T-helper 2 cell treated with Interferon-gamma antibody and Interleukin-4, amounts not matched to agents 5 μg/mL and 100 μg/mL, for 36 hours (primary cell): ENCODE measurements around the gene PGM2.
A peak's percentile ranks its signal among the peaks of the same experiment; 100 is the strongest.

Experiments used
- DNase-seq: peaks from one replicate; pipeline ENCODE4 v3.0.0; 2021; ENCODE audit warnings: low spot score
- H3K27ac Mint-ChIP-seq: one replicate; pipeline ENCODE4 v1.8.0; 2021; ENCODE audit warnings: mild to moderate bottlenecking, mixed read lengths
- H3K27me3 Mint-ChIP-seq: one replicate; pipeline ENCODE4 v1.8.0; 2021; ENCODE audit warnings: low read depth, mixed read lengths
- H3K36me3 Mint-ChIP-seq: one replicate; pipeline ENCODE4 v1.8.0; 2021; ENCODE audit warnings: low read depth, mixed read lengths
- H3K4me1 Mint-ChIP-seq: one replicate; pipeline ENCODE4 v1.8.0; 2021; ENCODE audit warnings: low read depth, mixed read lengths
- H3K4me3 Mint-ChIP-seq: one replicate; pipeline ENCODE4 v1.8.0; 2022; ENCODE audit warnings: mild to moderate bottlenecking, moderate library complexity, mixed read lengths
- H3K9me3 Mint-ChIP-seq: one replicate; pipeline ENCODE4 v1.8.0; 2021; ENCODE audit warnings: mixed read lengths

The PGM2 gene

GRCh38 chr4:37889849-37890800, 63.6 kb downstream of the PGM2 start:
- peak overlapping the region; percentile 37 for H3K4me3 Mint-ChIP-seq
- H3K27ac Mint-ChIP-seq, result no peak overlapping the region
- peaks cover 2% of the 10 kb centered on the region for H3K36me3 Mint-ChIP-seq
- peaks cover 40% of the 10 kb centered on the region for H3K4me1 Mint-ChIP-seq
- DNase-seq, result no peak
- H3K9me3 Mint-ChIP-seq, result no peaks in the 10 kb centered on the region
- peaks cover 2% of the 10 kb centered on the region for H3K27me3 Mint-ChIP-seq

GRCh38 chr4:37890801-37891259, 64.3 kb downstream of the PGM2 start, which contains the start of gene TBC1D1:
TBC1D1 (plus strand) TSS chr4:37891084; CDS start chr4:37902096, 11,012 bp downstream.
- Mint-ChIP-seq H3K4me1 (peaks cover 33% of the 10 kb centered on the region), H3K4me3 (peak within 1 kb of the TSS; percentile 86), H3K27ac (peak within 1 kb of the TSS; percentile 82), H3K9me3 (no peaks in the 10 kb centered on the region), H3K27me3 (peaks cover 2% of the 10 kb centered on the region), H3K36me3 (peaks cover 5% of the 10 kb centered on the region)
- no peak for DNase-seq

DNA sequence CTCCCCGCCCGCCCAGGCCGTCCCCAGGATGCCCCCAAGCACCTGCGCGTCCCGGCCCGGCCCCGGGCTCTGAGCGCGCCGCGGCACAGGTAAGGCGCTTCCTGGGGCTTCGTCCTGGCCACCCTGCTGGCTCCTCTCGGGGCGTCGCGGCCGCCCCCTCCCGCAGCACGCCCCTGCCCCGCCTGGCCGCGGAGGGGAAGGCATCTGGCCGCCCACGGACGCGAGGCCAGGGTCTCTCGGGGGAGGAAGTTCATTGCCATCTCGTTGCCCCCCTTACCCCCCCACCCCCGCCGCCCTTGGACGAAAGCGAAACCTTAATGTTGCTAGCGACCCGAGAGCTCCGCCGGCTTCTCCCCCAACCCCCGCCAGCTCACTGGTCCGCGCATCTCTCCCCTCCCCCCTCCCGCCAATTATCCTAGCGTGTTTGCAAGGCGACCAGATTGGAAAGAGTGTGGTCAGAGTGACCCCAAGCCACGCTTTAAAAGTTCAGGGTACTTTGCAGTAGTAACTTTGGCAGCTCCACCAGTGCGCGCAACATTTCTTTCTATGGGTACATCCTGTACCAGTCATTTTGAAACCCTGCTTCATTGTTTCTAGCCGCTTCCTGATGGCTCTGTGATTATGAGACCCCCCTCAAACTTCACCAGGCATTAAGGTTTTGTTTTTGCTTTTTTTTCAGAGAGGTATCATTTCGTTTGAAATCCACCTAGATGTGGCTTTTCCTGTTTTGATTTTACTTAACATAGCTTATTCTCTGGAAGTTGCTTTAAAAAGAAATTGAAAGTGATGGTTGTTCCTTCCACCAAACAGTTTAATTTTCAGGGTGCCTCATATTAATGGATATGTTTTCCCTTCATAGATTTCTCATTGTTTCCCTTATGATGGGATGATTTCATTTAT, 65.0 kb downstream of the PGM2 start:
- Mint-ChIP-seq H3K4me1 (peaks cover 34% of the 10 kb centered on the region), H3K27ac (peak overlapping the region; percentile 82), H3K36me3 (peaks cover 7% of the 10 kb centered on the region), H3K9me3 (no peaks in the 10 kb centered on the region), H3K27me3 (no peaks in the 10 kb centered on the region), H3K4me3 (peak overlapping the region; percentile 86)
- DNase-seq, result peak; percentile 71

DNA sequence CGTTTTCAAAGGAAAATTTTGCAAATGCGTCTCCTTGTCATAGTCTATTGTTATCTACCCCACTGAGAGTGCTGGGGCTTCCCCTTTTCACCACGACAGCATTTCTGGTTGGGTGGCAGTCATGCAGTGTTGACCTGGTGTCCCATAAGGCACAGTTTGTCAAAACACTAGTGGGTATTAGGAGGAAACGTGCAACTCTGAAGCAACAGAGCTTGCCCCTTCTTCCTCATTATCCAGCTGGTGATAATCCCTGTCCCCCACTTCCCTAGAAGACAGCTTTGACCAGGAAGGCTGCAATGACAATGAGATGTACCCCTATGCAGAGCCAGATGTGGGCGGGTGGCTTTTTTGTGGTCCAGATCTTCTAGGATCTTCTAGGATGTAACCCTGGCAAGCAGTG, 66.2 kb downstream of the PGM2 start:
- Mint-ChIP-seq H3K4me1 (peaks cover 39% of the 10 kb centered on the region), H3K4me3 (peak overlapping the region; percentile 86), H3K9me3 (no peaks in the 10 kb centered on the region), H3K27me3 (no peaks in the 10 kb centered on the region), H3K36me3 (peaks cover 7% of the 10 kb centered on the region), H3K27ac (peak overlapping the region; percentile 82)
- DNase-seq, result peak; percentile 66

- Mint-ChIP-seq H3K27me3 (no peaks in the 10 kb centered on the region), H3K9me3 (no peaks in the 10 kb centered on the region), H3K36me3 (peaks cover 7% of the 10 kb centered on the region), H3K4me1 (peaks cover 39% of the 10 kb centered on the region), H3K27ac (peak overlapping the region; percentile 82), H3K4me3 (peak overlapping the region; percentile 86)
- no peak for DNase-seq
These were observed 66.7 kb downstream of the PGM2 start for GRCh38 chr4:37893164-37893563.

GRCh38 chr4:37895271-37895670, 68.8 kb downstream of the PGM2 start:
- DNase-seq, result no peak
- Mint-ChIP-seq H3K4me3 (no peak overlapping the region), H3K4me1 (peaks cover 36% of the 10 kb centered on the region), H3K27ac (no peak overlapping the region), H3K27me3 (no peaks in the 10 kb centered on the region), H3K36me3 (peaks cover 12% of the 10 kb centered on the region), H3K9me3 (no peaks in the 10 kb centered on the region)

- H3K36me3 Mint-ChIP-seq, result peaks cover 12% of the 10 kb centered on the region
- no peak overlapping the region for H3K4me3 Mint-ChIP-seq
- no peaks in the 10 kb centered on the region for H3K27me3 Mint-ChIP-seq
- H3K4me1 Mint-ChIP-seq, result peaks cover 38% of the 10 kb centered on the region
- H3K9me3 Mint-ChIP-seq, result no peaks in the 10 kb centered on the region
- no peak for DNase-seq
- no peak overlapping the region for H3K27ac Mint-ChIP-seq
These were observed 69.8 kb downstream of the PGM2 start for GRCh38 chr4:37896206-37896860.

DNA sequence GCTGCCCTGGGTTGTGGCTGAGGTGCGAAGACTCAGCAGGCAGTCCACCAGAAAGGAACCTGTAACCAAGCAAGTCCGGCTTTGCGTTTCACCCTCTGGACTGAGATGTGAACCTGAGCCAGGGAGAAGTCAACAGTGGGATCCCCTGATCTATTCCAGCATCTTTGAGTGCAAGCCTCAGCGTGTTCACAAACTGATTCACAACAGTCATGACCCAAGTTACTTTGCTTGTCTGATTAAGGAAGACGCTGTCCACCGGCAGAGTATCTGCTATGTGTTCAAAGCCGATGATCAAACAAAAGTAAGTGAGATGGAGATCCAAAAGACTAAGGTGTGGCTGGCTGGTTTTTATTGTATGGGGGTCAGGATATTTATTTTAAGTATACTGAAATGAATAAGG, 75.7 kb downstream of the PGM2 start:
- Mint-ChIP-seq H3K4me3 (no peak overlapping the region), H3K27ac (no peak overlapping the region), H3K27me3 (no peaks in the 10 kb centered on the region), H3K4me1 (peaks cover 18% of the 10 kb centered on the region), H3K36me3 (peaks cover 29% of the 10 kb centered on the region), H3K9me3 (no peaks in the 10 kb centered on the region)
- DNase-seq, result no peak

- Mint-ChIP-seq H3K27me3 (no peaks in the 10 kb centered on the region), H3K4me1 (peaks cover 14% of the 10 kb centered on the region), H3K36me3 (peaks cover 32% of the 10 kb centered on the region), H3K27ac (no peak overlapping the region), H3K9me3 (no peaks in the 10 kb centered on the region), H3K4me3 (no peak overlapping the region)
- no peak for DNase-seq
These were observed 76.5 kb downstream of the PGM2 start for GRCh38 chr4:37902738-37903693.

GRCh38 chr4:37903901-37904300, 77.4 kb downstream of the PGM2 start:
- Mint-ChIP-seq H3K9me3 (no peaks in the 10 kb centered on the region), H3K27ac (no peak overlapping the region), H3K36me3 (peaks cover 31% of the 10 kb centered on the region), H3K27me3 (no peaks in the 10 kb centered on the region), H3K4me3 (no peak overlapping the region), H3K4me1 (peaks cover 12% of the 10 kb centered on the region)
- no peak for DNase-seq

DNA sequence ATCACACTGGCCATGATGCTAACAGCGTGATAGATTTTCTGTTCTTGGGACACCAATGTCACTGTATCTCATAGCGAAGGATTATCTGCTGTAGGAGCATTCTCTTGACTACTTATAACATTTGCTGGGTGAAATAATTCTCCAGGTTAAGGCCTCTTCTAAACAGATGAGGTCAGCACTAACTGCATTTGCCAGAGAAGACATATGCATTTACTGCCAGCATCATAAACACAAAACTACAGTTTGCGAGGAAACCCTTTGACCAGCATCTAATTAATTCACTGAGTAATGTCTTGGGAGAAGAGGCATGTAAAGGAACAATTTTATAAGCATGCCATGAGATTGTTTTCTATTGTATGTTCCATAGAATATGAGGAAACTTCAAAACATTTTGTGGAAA, 78.3 kb downstream of the PGM2 start:
- H3K9me3 Mint-ChIP-seq, result no peaks in the 10 kb centered on the region
- DNase-seq, result no peak
- H3K4me3 Mint-ChIP-seq, result no peak overlapping the region
- no peak overlapping the region for H3K27ac Mint-ChIP-seq
- H3K36me3 Mint-ChIP-seq, result peaks cover 28% of the 10 kb centered on the region
- no peaks in the 10 kb centered on the region for H3K27me3 Mint-ChIP-seq
- H3K4me1 Mint-ChIP-seq, result peaks cover 7% of the 10 kb centered on the region

- peaks cover 5% of the 10 kb centered on the region for H3K4me1 Mint-ChIP-seq
- H3K27me3 Mint-ChIP-seq, result no peaks in the 10 kb centered on the region
- H3K4me3 Mint-ChIP-seq, result no peak overlapping the region
- H3K36me3 Mint-ChIP-seq, result peaks cover 28% of the 10 kb centered on the region
- no peak for DNase-seq
- H3K27ac Mint-ChIP-seq, result no peak overlapping the region
- H3K9me3 Mint-ChIP-seq, result no peaks in the 10 kb centered on the region
These were observed 79.2 kb downstream of the PGM2 start for GRCh38 chr4:37905533-37906169.
